KOPT-K1 (cell line): ENCODE measurements around the gene TANGO2.

ENCODE experiments used
- H3K27ac ChIP-seq: fragments of 200-600 bp; sonication (generic); 2 replicates; pipeline ENCODE4 v1.5.1; 2016; ENCODE audit warnings: antibody characterized with exemption, mild to moderate bottlenecking, low read depth, low read length; ENCODE audit not compliant: poor library complexity, severe bottlenecking
- H3K36me3 ChIP-seq: fragments of 200-600 bp; sonication (generic); 2 replicates; pipeline ENCODE4 v1.5.1; 2017; ENCODE audit warnings: antibody characterized with exemption, mild to moderate bottlenecking, low read length, moderate library complexity; ENCODE audit not compliant: insufficient read depth
- H3K9me3 ChIP-seq: fragments of 200-600 bp; sonication (generic); 2 replicates; pipeline ENCODE4 v1.5.1; 2017; ENCODE audit warnings: antibody characterized with exemption, low read length, mild to moderate bottlenecking; ENCODE audit not compliant: insufficient read depth, poor library complexity, severe bottlenecking

TANGO2 gene

GRCh38 chr22:20034143-20034542 lies 13.2 kb downstream of the TANGO2 start:
- Histone ChIP-seq H3K36me3 (peaks cover 39% of the 10 kb centered on the region; the same call in 1 of the 2 replicates), H3K9me3 (no peaks in the 10 kb centered on the region), H3K27ac (no peak overlapping the region)

- no peaks in the 10 kb centered on the region for H3K9me3 ChIP-seq
- no peak overlapping the region for H3K27ac ChIP-seq
- peaks cover 48% of the 10 kb centered on the region; the same call in 1 of the 2 replicates for H3K36me3 ChIP-seq
Measured at GRCh38 chr22:20035375-20036083, 14.6 kb downstream of the TANGO2 start.

GRCh38 chr22:20036084-20036482 lies 15.2 kb downstream of the TANGO2 start:
- H3K36me3 ChIP-seq, result peaks cover 48% of the 10 kb centered on the region; the same call in 1 of the 2 replicates
- no peaks in the 10 kb centered on the region for H3K9me3 ChIP-seq
- H3K27ac ChIP-seq, result no peak overlapping the region

- no peaks in the 10 kb centered on the region for H3K9me3 ChIP-seq
- H3K27ac ChIP-seq, result no peak overlapping the region
Measured at GRCh38 chr22:20036535-20037392, 15.9 kb downstream of the TANGO2 start.

GRCh38 chr22:20037419-20037818 lies 16.5 kb downstream of the TANGO2 start:
- no peaks in the 10 kb centered on the region for H3K9me3 ChIP-seq
- H3K27ac ChIP-seq, result no peak overlapping the region
- H3K36me3 ChIP-seq, result peaks cover 38% of the 10 kb centered on the region; the same call in 1 of the 2 replicates

More at GRCh38 chr22:20036535-20037392, 15.9 kb downstream of the TANGO2 start:
- H3K36me3 ChIP-seq, result peaks cover 44% of the 10 kb centered on the region; the same call in 1 of the 2 replicates

- peaks cover 42% of the 10 kb centered on the region; the same call in 1 of the 2 replicates for H3K36me3 ChIP-seq
- no peak overlapping the region for H3K27ac ChIP-seq
- H3K9me3 ChIP-seq, result no peaks in the 10 kb centered on the region
Measured at GRCh38 chr22:20038574-20038973, 17.7 kb downstream of the TANGO2 start.

- H3K9me3 ChIP-seq, result no peaks in the 10 kb centered on the region
- H3K27ac ChIP-seq, result no peak overlapping the region
Measured at GRCh38 chr22:20039683-20040325, 18.9 kb downstream of the TANGO2 start.

GRCh38 chr22:20040327-20041200 lies 19.7 kb downstream of the TANGO2 start:
- Histone ChIP-seq H3K27ac (no peak overlapping the region), H3K9me3 (no peaks in the 10 kb centered on the region), H3K36me3 (peaks cover 58% of the 10 kb centered on the region; the same call in 1 of the 2 replicates)

More at GRCh38 chr22:20039683-20040325, 18.9 kb downstream of the TANGO2 start:
- H3K36me3 ChIP-seq, result peaks cover 53% of the 10 kb centered on the region; the same call in 1 of the 2 replicates

GRCh38 chr22:20043057-20043996 lies 22.4 kb downstream of the TANGO2 start:
- H3K9me3 ChIP-seq, result peaks cover 10% of the 10 kb centered on the region
- H3K27ac ChIP-seq, result no peak overlapping the region
- peaks cover 57% of the 10 kb centered on the region for H3K36me3 ChIP-seq

GRCh38 chr22:20043997-20044342 lies 23.1 kb downstream of the TANGO2 start:
- Histone ChIP-seq H3K9me3 (peaks cover 16% of the 10 kb centered on the region), H3K27ac (no peak overlapping the region), H3K36me3 (peaks cover 57% of the 10 kb centered on the region)

GRCh38 chr22:20044495-20045151 lies 23.7 kb downstream of the TANGO2 start:
- Histone ChIP-seq H3K27ac (no peak overlapping the region), H3K9me3 (peaks cover 17% of the 10 kb centered on the region), H3K36me3 (peaks cover 53% of the 10 kb centered on the region)

GRCh38 chr22:20046730-20047129 lies 25.8 kb downstream of the TANGO2 start:
- peaks cover 17% of the 10 kb centered on the region for H3K9me3 ChIP-seq
- no peak overlapping the region for H3K27ac ChIP-seq
- H3K36me3 ChIP-seq, result peaks cover 49% of the 10 kb centered on the region

GRCh38 chr22:20051927-20052308 lies 31.0 kb downstream of the TANGO2 start:
- peaks cover 63% of the 10 kb centered on the region for H3K36me3 ChIP-seq
- peaks cover 17% of the 10 kb centered on the region for H3K9me3 ChIP-seq
- no peak overlapping the region for H3K27ac ChIP-seq
